ENCODE results near the gene COPS2. TPM values are rescaled to one million over a fixed set of nuclear protein-coding genes. Genes with fewer than 3 reads are reported as not detected.

The COPS2 gene
- total and polyA plus RNA-seq, 9 of the 15 experiments (the other 6 are each of a cell fraction or from before 2014, with no cell fraction given) = 66.4 to 154 (median 117) TPM

GRCh38 chr15:49101536-49101935 is 53.9 kb downstream of the COPS2 start:
- WGBS (ENCODE audit: insufficient coverage, low coverage, missing lambda C conversion rate) = 85% methylated on average over 2 of the region's 2 CpGs
- no peaks in the 10 kb centered on the region for H3K4me1 ChIP-seq (replicated peaks in 1 of 2; ENCODE audit: control insufficient read depth in 2 of 2, insufficient read depth in 2 of 2, low read length in 2 of 2)
- no peak overlapping the region for H3K4me3 ChIP-seq
- H3K4me2 ChIP-seq (ENCODE audit: insufficient read depth, low read length) = no peak overlapping the region
- no peaks in the 10 kb centered on the region for H4K20me1 ChIP-seq (replicated peaks; ENCODE audit: control insufficient read depth, insufficient read depth, low read length)
- H3K9me3 ChIP-seq (replicated peaks; ENCODE audit: control insufficient read depth, insufficient read depth, low read depth, low read length) = no peaks in the 10 kb centered on the region
- no TSS peak for BruUV-seq (replicated peaks)
- ChIA-PET CTCF (ENCODE audit: low intra/inter-chr PET ratio) (no interaction called here), POLR2A (interaction anchor here (0.9 kb wide), 1 partner anchor 13 kb away, joined by 3 read pairs; no protein-coding TSS in a partner anchor)
- peaks cover 44% of the 10 kb centered on the region; the same call in 2 of the 3 replicates for H3K36me3 ChIP-seq (ENCODE audit: control insufficient read depth, insufficient read depth, low read length)
- H3K79me2 ChIP-seq (ENCODE audit: control insufficient read depth, insufficient read depth, low read length) = no peaks in the 10 kb centered on the region
- in situ Hi-C loops (cut with MboI) (no loop called here), intact Hi-C loops (cut with micrococcal nuclease) (no loop called here)
- H2AFZ ChIP-seq (ENCODE audit: low read depth, low read length) = no peak overlapping the region
- H3K9me1 ChIP-seq (ENCODE audit: control insufficient read depth, insufficient read depth, low read length) = no peaks in the 10 kb centered on the region
- DNase-seq (ENCODE audit: extremely low read depth in 1 of 4, low spot score in 3 of 4) (no peak), ATAC-seq (no peak), FAIRE-seq (no peak)
- no peaks in the 10 kb centered on the region for H3K27me3 ChIP-seq (ENCODE audit: control insufficient read depth in 2 of 2, insufficient read depth in 2 of 2, low read length in 2 of 2)
- no peak overlapping the region for H3K9ac ChIP-seq (ENCODE audit: insufficient read depth in 1 of 2, low read depth in 2 of 2, low read length in 2 of 2)
- H3K27ac ChIP-seq (ENCODE audit: extremely low read depth, low read depth, low read length) = no peak overlapping the region
- TF ChIP-seq HMG20A (CRISPR knock-in tag; conservative IDR thresholded peaks at IDR 0.05) (no peak), POLR2AphosphoS2 (IDR thresholded peaks at IDR 0.05; ENCODE audit: low read length) (no peak), SP2 (IDR thresholded peaks at IDR 0.05; ENCODE audit: extremely low read depth, low read depth, low read length, poor library complexity, severe bottlenecking) (no peak), HNRNPH1 (optimal IDR thresholded peaks at IDR 0.05; ENCODE audit: low read depth, low read length) (no peak), THAP7 (CRISPR knock-in tag; IDR thresholded peaks at IDR 0.05) (no peak), COPS2 (conservative IDR thresholded peaks at IDR 0.05) (no peak), ZNF436 (CRISPR knock-in tag; IDR thresholded peaks at IDR 0.05) (no peak), AFF4 (CRISPR knock-in tag; IDR thresholded peaks at IDR 0.05) (no peak), ZNF592 (IDR thresholded peaks at IDR 0.05) (no peak), ZNF778 (CRISPR knock-in tag; IDR thresholded peaks at IDR 0.05) (no peak), ZFP36 (IDR thresholded peaks at IDR 0.05; ENCODE audit: low read depth, low read length, partially characterized antibody) (no peak), ZNF280B (CRISPR knock-in tag; IDR thresholded peaks at IDR 0.05) (no peak), MAFF (IDR thresholded peaks at IDR 0.05; ENCODE audit: low read length) (no peak)
